Epithelial cell of proximal tubule (primary cell): Measurements from ENCODE around the gene LRRC28. TPM values are rescaled to one million over a fixed set of nuclear protein-coding genes. Genes with fewer than 3 reads are reported as not detected.

Experiments used
- DNase-seq: peaks from one replicate; pipeline ENCODE4 v3.0.0-alpha.2; 2011; ENCODE audit warnings: low read depth
- H3K4me3 ChIP-seq: 2 replicates; pipeline ENCODE4 v1.5.1; 2011; ENCODE audit warnings: low read depth, mild to moderate bottlenecking, low read length
- total RNA-seq: library from RNA; depleted of rRNA; stranded (reverse); fragments of >200 nt; gene quantifications from 2 replicates; pipeline ENCODE4 v1.2.3, GENCODE V29; 2015
- TF ChIP-seq, protein P1 (sequence below): conservative IDR thresholded peaks from 2 replicates; pipeline ENCODE4 v1.5.1; 2012; ENCODE audit warnings: low read depth, mild to moderate bottlenecking, low read length

Gene LRRC28
- total RNA-seq, 1 donor from 2014 or later = 15.0 TPM

DNA sequence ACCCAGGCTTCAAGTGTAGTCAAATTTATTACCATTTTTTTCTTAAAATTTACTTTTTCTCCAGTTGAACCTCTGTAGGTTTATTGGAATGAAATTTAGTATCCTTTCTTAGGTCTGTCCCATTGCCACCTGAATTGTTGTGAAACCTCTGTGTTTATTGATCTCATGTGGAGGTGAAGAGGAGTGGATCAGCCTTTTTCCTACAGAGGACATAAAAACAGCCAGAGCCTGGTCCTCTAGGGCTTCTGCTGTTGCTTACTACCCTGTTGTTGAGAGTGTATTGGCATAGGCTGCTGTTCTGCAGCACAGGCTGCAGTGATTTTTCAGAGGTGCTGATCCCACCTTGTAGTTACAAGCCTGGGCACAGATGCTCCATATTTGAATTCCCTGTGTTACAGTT is 44.6 kb downstream of the LRRC28 start:
- TF ChIP-seq, protein P1, sequence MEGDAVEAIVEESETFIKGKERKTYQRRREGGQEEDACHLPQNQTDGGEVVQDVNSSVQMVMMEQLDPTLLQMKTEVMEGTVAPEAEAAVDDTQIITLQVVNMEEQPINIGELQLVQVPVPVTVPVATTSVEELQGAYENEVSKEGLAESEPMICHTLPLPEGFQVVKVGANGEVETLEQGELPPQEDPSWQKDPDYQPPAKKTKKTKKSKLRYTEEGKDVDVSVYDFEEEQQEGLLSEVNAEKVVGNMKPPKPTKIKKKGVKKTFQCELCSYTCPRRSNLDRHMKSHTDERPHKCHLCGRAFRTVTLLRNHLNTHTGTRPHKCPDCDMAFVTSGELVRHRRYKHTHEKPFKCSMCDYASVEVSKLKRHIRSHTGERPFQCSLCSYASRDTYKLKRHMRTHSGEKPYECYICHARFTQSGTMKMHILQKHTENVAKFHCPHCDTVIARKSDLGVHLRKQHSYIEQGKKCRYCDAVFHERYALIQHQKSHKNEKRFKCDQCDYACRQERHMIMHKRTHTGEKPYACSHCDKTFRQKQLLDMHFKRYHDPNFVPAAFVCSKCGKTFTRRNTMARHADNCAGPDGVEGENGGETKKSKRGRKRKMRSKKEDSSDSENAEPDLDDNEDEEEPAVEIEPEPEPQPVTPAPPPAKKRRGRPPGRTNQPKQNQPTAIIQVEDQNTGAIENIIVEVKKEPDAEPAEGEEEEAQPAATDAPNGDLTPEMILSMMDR = no peak
- no peak for DNase-seq
- H3K4me3 ChIP-seq = no peak overlapping the region

DNA sequence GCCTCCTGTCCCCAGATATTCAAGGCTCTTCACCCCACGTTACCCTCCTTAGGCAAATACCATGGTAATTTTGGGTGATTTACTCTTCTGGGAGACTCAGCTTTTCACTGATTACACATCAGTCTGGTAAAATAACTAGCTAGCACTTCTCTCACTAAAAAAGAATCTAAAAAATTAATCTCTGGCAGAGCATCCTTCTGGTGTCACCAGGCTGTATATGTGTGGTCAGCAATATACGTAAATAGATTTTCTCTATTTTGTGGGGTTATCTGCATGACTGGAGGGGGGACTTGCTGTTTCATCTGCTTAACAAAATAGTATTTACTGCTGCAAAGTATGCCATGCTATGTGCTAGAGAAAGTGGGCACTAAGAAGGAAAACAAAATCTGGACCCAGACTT is 45.1 kb downstream of the LRRC28 start:
- DNase-seq = no peak
- TF ChIP-seq, protein P1 = no peak

DNA sequence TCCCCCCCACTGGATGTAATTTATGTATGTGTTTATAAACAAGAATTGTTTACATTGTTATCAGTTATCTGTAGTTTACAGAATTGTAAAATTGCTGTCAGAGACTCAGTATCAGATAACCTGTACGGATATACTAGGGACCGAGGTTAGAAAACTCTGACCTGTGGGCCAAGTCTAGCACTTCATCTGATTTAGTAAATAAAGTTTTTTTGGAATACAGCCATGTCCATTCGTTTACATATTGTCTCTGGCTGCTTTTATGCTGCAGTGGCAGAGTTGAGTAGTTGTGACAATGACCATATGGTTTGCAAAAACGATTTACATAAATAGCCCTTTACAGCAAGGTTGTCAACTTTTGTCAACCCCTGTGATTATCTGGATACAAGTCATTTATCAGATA is 52.6 kb downstream of the LRRC28 start:
- DNase-seq = no peak
- no peak overlapping the region for H3K4me3 ChIP-seq
- TF ChIP-seq, protein P1 = no peak

More for the DNA sequence above, 45.1 kb downstream of the LRRC28 start:
- no peak overlapping the region for H3K4me3 ChIP-seq

DNA sequence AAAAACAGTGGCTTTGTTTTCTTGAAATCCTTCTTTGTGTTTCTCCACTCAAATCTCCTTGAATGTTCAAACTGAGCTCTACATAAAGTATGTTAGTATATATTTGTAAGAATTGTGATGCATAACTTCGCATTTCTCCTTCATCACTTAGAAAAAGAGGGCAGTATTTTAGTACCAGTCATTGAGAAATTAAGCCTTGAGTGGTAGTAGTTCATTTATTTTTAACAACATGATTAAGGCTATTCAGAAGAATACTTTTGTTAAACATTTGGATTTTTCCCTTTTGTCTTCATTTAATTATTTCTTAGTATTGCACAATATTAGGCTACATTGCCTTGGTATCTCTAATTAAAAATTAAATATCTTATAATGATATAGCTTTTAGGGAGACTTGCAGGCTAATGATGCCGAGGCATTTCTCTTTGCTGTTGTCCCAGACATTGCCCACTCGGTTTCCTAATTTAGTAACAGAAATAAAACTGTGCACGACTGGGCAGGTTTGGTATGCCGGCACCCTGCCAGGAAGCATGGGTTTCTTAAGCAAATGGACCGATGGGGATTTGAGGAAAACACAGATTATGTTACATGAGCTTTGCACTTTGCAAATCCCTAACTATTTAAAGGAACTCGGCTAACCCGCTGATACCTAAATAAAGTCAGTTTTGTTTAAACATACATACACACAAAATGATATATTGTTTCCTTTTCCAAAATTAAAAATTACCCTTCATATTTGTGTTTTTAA is 54.7 kb downstream of the LRRC28 start:
- no peak overlapping the region for H3K4me3 ChIP-seq
- TF ChIP-seq, protein P1 = no peak
- DNase-seq = peak; percentile 68

DNA sequence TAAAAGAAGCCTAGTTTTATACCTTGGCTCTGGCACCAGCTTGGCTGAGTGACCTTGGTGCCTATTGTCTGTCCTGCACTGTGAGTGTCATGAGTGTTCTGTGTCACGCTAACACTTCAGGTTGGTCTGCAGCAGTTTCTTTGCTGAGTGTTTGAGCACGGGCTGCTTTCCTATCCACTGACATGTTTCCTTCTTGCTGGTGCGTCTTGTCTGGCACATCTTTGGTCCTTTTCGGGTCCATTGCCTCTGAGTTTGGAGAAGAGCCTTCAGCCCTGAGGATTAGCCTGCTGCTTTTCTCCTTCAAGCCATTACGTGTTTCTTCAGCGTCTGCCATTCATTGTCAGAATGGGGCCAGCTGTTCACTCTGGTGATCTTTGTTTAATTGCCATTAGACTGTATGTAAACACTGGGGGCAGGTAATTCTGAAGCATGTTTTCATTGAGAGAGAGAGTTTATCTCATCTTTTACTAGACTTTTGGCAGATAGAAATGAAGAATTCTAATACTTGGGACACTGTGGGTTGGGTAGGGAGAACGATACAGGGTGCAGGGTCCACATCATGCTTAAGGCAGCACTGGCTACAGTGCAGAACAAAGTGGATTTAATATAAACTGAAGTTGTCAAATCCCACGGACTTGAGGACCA is 55.5 kb downstream of the LRRC28 start:
- TF ChIP-seq, protein P1 = no peak
- no peak overlapping the region for H3K4me3 ChIP-seq
- DNase-seq = no peak

DNA sequence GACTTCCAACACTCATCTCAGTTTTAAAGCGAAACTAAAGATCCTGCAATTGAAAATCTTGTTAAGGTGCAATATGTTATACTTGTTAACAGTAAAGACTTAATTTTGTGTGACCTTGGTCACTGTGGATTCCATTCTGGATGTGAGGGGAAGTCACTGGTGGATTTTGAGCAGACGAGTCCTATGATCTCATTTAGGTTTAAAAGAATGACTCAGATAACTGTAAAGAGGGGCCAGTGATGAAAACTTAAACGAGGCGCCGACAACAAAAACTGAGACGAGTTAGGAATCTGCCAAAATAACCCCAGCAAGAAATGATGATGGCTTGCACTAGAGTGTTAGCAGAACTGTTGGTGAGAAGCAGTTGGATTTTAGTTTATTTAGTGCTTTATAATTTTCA is 56.5 kb downstream of the LRRC28 start:
- no peak overlapping the region for H3K4me3 ChIP-seq
- no peak for DNase-seq
- TF ChIP-seq, protein P1 = no peak
